ENCODE results near the gene CINP. TPM values are rescaled to one million over a fixed set of nuclear protein-coding genes. Genes with fewer than 3 reads are reported as not detected.

The CINP gene
- total RNA-seq, 4 donors from 2014 or later: 16.9 to 34.2 (median 27.3) TPM

GRCh38 chr14:102394717-102395375 is 32.2 kb upstream of the CINP start:
- 75 to 76% methylated on average over 9 of the region's 9 CpGs for WGBS, 2 donors

GRCh38 chr14:102392506-102392905 is 29.8 kb upstream of the CINP start:
- 63 to 64% methylated on average over 4 of the region's 4 CpGs for WGBS, 2 donors
- intact Hi-C loops (cut with DNase I; ENCODE audit: low total_unique reads): no loop called here

More at GRCh38 chr14:102394717-102395375, 32.2 kb upstream of the CINP start:
- DNase-seq (ENCODE audit: low spot score in 2 of 2): no peak
- intact Hi-C loops (cut with DNase I; ENCODE audit: low total_unique reads): no loop called here
- H3K4me3 ChIP-seq (ENCODE audit: low read depth, poor library complexity, severe bottlenecking): no peak overlapping the region
- TF ChIP-seq CTCF (IDR thresholded peaks at IDR 0.05) (no peak), POLR2A (IDR thresholded peaks at IDR 0.05) (no peak)

GRCh38 chr14:102390064-102390855 is 27.6 kb upstream of the CINP start:
- 60 to 73% methylated on average over 2 of the region's 2 CpGs for WGBS, 2 donors
- no peak overlapping the region for H3K4me3 ChIP-seq (ENCODE audit: low read depth, poor library complexity, severe bottlenecking)
- intact Hi-C loops (cut with DNase I; ENCODE audit: low total_unique reads): no loop called here
- TF ChIP-seq CTCF (IDR thresholded peaks at IDR 0.05) (no peak), POLR2A (IDR thresholded peaks at IDR 0.05) (no peak)
- no peak for DNase-seq (ENCODE audit: low spot score in 2 of 2)

More at GRCh38 chr14:102392506-102392905, 29.8 kb upstream of the CINP start:
- no peak for DNase-seq (ENCODE audit: low spot score in 2 of 2)
- no peak overlapping the region for H3K4me3 ChIP-seq (ENCODE audit: low read depth, poor library complexity, severe bottlenecking)
- no peak for TF ChIP-seq POLR2A (IDR thresholded peaks at IDR 0.05)
- no peak for TF ChIP-seq CTCF (IDR thresholded peaks at IDR 0.05)

- 83 to 90% methylated on average over 2 of the region's 2 CpGs for WGBS, 2 donors
- no peak for DNase-seq (ENCODE audit: low spot score in 2 of 2)
- TF ChIP-seq POLR2A (IDR thresholded peaks at IDR 0.05): no peak
- no peak for TF ChIP-seq CTCF (IDR thresholded peaks at IDR 0.05)
- intact Hi-C loops (cut with DNase I; ENCODE audit: low total_unique reads): no loop called here
- H3K4me3 ChIP-seq (ENCODE audit: low read depth, poor library complexity, severe bottlenecking): no peak overlapping the region
Measured at GRCh38 chr14:102389246-102389645, 26.6 kb upstream of the CINP start.

GRCh38 chr14:102387086-102387485 is 24.4 kb upstream of the CINP start:
- intact Hi-C loops (cut with DNase I; ENCODE audit: low total_unique reads): no loop called here
- DNase-seq (ENCODE audit: low spot score in 2 of 2): no peak
- no peak overlapping the region for H3K4me3 ChIP-seq (ENCODE audit: low read depth, poor library complexity, severe bottlenecking)
- no peak for TF ChIP-seq CTCF (IDR thresholded peaks at IDR 0.05)
- no peak for TF ChIP-seq POLR2A (IDR thresholded peaks at IDR 0.05)
